Activated T-helper 1 cell treated with Interleukin-2 at 50 U/mL for 16 hours (primary cell): ENCODE data around the gene RCOR3.
"Not testable (repeated sequence)": the region's sequence is repeated elsewhere in the genome, so short reads cannot be mapped to it uniquely, and the experiment has no call there.

ENCODE experiments used
- DNase-seq: peaks from one replicate; pipeline ENCODE4 v3.0.0-alpha.2; 2020; ENCODE audit warnings: low read depth

Gene RCOR3

DNA sequence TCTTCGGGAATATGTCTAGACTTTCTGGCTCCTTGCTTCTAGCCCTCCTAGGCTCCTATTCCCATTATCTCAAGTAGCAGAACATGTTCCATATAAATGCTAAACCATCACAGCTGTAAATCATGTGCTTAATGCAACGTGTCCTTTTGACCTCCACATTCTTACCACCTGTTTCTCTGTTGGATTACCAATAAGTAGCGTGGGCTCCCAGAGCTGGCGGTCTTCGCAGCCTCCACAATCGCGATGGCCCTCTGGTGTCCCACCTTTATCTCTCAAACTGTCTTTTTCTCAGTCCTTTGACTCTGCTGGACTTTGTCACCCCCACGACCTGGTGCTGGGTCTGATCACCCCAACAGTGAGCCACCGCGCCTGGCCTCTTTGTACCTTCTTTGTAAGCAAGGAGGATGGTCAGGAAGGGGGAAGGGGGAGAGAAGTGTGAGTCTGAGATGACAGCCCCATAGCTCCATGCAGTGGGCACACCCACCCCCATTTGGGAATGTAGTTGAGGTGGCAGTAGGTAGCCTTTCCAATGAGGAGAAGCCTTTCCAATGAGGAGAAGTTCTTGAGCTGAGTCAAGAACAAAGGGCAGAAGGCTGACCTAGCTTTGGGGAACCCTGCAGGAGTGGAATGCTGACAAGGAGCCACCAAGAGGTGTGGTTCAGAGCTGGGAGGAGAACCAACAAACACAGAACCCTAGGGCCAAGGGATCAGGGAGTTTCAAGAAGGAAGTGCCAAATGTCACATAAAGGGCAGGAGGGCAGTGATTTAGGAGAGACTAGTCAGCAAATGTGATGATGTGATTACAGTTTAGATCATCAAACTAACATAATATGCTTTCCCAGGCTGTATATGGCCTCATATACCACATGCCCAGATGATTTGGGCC is 81.7 kb downstream of the RCOR3 start:
- DNase-seq, result no peak

GRCh38 chr1:211341999-211342398 is 82.8 kb downstream of the RCOR3 start:
- DNase-seq, result no peak

GRCh38 chr1:211343607-211344006 is 84.4 kb downstream of the RCOR3 start:
- no peak for DNase-seq

DNA sequence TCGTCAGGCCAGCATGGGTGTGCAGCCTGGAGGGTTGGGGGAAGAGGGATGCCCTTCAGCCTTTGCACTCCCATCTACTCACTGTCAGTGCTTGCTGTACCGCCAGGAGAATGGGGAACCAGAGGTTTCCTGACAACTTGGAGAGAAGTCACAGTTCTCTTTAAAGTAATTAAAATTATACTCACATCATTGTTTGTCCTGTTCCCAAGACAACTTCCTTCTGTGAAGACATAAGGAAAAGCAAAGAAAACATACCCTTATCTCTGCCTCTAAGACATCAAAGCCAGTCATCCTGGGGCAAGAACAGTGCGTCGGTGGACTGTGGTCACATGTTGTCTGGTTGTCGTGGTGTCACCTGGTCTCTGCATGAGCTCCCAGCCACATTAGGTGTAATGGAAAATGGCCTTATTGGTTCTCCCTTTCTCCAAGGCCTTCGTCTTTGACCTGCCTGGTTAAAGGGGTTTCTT is 85.0 kb downstream of the RCOR3 start:
- DNase-seq, result no peak

DNA sequence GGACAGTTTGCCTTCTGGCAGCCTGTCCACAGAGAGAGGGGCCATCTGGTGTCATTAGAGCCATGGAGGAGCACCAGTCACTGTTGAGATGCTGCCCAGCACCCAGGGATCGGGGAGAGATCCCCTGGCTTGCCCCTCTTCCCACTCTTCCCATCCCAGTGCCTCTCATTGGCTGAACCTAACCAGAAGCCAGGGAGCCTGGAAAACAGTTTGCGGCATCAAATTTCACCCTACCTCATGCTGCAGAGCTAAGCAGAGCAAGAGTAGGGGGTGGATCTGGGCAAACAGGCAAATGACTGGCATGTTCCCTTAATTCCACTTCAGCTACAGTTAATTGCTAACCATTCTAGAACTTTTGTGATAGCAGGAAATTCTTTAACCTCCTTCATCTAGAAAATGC is 86.6 kb downstream of the RCOR3 start:
- no peak for DNase-seq

DNA sequence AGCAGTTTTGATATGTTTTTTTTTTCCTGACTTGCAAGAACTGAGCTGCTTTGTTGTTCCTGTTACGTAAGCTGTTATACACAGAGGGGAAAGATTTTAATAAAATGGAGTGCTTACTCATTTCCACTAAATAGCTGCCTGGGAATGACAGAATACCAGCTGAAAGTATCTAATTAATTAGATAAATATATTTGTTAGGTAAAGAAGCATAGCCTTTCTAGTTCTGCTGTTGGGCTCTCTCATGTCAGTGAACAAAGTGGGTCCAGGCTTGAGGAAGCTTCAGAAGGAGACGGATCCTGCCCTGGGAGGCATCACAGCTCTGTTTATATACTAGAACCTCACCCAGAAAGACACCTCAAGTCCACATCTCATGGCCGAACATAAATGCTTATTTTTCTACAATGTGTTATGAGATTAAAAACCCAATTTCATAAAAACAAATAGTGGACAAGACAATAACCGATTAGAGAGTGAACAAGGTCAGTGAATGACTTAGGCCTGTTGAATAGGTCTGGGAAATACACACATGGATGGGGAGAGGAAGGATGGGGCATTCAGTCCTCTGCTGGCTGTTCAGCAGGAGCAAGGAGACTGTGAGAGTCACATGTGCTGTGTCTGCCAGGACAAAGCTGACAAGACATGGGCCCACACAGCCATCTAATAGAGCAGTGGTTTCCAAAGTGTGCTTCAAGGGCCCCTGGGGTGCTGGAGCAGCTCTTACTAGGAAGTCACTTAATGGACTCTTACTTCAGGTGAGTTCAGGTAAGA is 88.1 kb downstream of the RCOR3 start:
- no peak for DNase-seq

GRCh38 chr1:211348547-211348946 is 89.4 kb downstream of the RCOR3 start:
- DNase-seq, result no peak

- DNase-seq, result no peak
These were observed 90.6 kb downstream of the RCOR3 start for GRCh38 chr1:211349741-211350140.

DNA sequence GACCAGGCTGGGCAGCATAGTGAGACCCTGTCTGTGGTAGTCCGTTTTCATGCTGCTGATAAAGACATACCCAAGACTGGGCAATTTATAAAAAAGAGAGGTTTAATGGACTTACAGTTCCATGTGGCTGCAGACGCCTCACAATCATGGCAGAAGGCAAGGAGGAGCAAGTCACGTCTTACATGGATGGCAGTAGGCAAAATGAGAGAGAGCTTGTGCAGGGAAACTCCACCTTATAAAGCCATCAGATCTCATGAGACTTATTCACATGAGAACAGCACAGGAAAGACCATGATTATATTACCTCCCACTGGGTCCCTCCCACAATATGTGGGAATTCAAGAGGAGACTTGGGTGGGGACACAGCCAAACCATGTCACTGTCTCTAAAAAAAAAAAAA is 92.9 kb downstream of the RCOR3 start:
- DNase-seq, result not testable (repeated sequence)

DNA sequence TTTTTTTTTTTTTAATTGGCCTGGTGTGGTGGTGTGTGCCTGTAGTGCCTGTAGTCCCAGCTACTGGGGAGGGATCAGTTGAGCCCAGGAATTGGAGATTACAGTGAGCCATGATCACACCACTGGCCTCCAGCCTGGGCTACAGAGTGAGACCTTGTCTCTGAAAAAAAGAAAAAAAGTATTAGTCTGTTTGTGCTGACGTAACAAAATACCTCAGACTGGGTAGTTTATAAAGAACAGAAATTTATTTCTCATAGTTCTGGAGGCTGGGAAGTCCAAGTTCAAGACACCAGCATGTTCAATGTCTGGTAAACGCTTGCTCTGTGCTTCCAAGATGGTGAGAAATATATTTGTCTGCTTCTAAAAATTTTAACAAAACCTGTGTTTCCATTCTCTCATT is 93.3 kb downstream of the RCOR3 start:
- DNase-seq, result no peak

DNA sequence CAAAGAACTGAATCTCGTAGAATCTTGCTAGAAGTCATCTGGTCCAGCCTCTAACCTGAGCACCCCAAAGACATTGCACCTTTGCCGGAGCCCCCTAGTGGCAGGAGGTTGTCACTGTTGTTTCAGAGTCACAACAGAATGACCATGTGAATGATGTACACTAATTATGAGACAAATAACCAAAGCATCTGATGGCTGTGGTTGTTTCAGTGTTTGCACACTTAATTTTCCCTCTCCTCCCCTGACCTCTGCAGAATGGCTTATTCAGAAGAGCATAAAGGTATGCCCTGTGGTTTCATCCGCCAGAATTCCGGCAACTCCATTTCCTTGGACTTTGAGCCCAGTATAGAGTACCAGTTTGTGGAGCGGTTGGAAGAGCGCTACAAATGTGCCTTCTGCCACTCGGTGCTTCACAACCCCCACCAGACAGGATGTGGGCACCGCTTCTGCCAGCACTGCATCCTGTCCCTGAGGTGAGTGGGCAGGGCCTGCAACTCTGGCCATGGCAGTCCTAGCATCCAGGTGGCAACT is 93.9 kb downstream of the RCOR3 start:
- DNase-seq, result peak; percentile 39

- no peak for DNase-seq
These were observed 94.5 kb downstream of the RCOR3 start for GRCh38 chr1:211353562-211354212.

GRCh38 chr1:211355873-211356272 is 96.7 kb downstream of the RCOR3 start:
- DNase-seq, result no peak

DNA sequence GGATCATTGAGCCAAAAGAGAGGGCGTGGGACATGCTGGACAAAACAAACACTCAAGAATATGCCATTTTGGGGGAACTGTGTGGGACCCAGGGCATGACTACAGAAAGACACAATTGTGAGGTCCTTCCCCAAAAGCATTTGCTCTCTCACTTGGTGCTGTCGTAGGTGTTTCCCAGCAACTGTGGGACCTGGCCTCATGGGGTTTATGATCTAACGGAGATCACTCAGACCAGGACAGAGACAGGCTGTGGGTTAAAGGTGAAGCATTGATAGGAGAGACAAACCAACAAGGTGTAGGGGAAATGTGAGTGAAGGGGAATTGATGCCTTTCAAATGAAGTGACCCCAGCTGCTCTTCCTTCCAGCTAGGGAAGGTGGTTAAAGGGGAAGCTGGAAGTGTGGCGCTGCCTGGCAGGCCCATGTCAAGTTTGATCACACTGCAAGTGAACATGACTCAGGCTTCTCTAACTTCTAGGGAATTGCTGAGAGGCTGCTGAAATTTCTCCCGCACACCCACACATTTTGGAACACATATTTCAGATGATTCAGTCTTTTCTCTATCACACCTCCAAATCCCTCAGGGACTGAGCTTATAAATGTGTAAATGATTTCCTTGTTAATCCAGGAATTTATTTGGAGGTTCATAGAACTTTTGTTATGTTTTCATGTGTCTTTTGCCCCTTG is 97.7 kb downstream of the RCOR3 start:
- no peak for DNase-seq

DNA sequence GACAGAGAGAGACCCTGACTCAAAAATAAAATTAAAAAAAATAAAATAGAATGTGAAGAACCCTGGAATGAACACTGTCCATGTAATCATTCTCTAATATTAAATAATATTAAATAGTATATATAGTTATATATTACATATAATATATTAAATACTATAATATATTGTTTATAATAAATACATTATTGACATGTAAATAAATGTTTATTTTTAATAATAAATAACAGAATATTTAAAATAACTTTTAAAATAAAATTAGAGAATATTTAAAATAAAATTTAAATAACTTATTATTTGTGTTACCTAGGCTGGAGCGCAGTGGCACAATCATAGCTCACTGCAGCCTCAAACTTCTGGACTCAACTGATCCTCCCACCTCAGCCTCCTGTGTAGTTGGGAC is 99.5 kb downstream of the RCOR3 start:
- no peak for DNase-seq

- DNase-seq, result no peak
These were observed 100.7 kb downstream of the RCOR3 start for GRCh38 chr1:211359876-211360275.

DNA sequence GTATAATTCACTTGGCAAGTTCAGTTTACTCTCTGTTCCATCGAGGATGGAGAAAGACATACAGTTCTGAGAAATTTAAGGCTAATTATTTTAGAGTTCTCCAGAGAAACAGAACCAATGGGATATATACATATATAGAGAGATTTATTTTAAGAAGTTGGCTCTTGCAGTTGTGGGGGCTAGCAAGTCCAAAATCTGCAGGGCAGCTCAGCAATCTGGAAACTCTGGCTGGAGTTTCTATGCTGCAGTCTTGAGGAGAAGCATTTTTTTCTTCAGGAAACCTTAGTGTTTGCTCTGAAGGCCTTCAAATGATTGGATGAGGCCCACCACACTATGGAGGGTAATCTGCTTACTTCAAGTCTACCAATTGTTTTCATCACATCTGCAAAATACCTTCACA is 102.0 kb downstream of the RCOR3 start:
- no peak for DNase-seq
